HFF-Myc (cell line): ENCODE measurements around the gene FMNL3.

Experiments
- DNase-seq: peaks from one replicate; pipeline ENCODE4 v3.0.0-alpha.2; 2011; ENCODE audit warnings: low read depth; ENCODE audit errors: extremely low read depth
- H3K4me3 ChIP-seq: replicated peaks from 2 replicates; pipeline ENCODE4 v1.5.1; 2011; ENCODE audit warnings: low read depth, mild to moderate bottlenecking, control low read depth, low read length
- TF ChIP-seq, protein P1 (sequence below): IDR thresholded peaks from 2 replicates; pipeline ENCODE4 v1.5.1; 2012; ENCODE audit warnings: mild to moderate bottlenecking, low read depth, low read length, control low read depth; ENCODE audit errors: missing control alignments

Gene FMNL3

DNA sequence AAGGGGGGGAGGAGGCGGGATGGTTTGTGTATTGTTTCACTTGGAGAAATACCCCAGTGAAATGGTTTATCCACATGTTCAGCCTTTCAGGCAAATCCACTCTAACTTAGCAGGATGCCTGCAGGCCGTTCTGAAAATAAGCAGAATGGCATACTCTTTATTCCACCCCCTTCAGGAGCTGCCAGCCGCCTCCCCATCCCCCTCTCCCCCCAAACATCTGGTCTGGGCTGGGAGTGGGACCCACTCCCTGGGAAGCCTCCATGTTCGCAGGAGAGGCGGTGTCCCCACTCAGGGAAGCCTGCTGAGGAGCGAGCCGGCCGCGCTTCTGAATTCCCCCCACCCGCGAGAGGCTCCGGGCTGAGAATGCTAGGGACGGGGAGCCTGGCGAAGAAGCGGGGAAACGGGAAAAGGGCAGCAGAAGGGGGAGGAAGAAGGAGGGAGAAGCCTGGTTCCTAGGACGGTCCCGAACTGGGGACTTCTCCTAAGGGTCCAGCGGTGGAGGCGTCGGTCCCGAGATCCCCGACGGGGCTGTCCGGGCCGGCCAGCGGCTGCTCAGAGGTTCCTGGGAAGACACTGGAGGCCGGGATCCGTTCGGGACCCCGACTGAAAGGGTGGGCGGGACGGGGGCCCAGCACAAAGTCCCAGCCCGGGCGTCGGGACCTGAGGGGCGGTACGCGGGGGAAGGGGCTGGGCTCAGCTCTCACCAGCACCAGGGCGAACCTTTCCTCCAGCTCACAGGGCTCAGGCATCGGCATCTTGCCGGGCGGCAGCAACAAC lies 666 bp downstream of the FMNL3 start:
- TF ChIP-seq, protein P1, sequence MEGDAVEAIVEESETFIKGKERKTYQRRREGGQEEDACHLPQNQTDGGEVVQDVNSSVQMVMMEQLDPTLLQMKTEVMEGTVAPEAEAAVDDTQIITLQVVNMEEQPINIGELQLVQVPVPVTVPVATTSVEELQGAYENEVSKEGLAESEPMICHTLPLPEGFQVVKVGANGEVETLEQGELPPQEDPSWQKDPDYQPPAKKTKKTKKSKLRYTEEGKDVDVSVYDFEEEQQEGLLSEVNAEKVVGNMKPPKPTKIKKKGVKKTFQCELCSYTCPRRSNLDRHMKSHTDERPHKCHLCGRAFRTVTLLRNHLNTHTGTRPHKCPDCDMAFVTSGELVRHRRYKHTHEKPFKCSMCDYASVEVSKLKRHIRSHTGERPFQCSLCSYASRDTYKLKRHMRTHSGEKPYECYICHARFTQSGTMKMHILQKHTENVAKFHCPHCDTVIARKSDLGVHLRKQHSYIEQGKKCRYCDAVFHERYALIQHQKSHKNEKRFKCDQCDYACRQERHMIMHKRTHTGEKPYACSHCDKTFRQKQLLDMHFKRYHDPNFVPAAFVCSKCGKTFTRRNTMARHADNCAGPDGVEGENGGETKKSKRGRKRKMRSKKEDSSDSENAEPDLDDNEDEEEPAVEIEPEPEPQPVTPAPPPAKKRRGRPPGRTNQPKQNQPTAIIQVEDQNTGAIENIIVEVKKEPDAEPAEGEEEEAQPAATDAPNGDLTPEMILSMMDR, result no peak
- no peak for DNase-seq

DNA sequence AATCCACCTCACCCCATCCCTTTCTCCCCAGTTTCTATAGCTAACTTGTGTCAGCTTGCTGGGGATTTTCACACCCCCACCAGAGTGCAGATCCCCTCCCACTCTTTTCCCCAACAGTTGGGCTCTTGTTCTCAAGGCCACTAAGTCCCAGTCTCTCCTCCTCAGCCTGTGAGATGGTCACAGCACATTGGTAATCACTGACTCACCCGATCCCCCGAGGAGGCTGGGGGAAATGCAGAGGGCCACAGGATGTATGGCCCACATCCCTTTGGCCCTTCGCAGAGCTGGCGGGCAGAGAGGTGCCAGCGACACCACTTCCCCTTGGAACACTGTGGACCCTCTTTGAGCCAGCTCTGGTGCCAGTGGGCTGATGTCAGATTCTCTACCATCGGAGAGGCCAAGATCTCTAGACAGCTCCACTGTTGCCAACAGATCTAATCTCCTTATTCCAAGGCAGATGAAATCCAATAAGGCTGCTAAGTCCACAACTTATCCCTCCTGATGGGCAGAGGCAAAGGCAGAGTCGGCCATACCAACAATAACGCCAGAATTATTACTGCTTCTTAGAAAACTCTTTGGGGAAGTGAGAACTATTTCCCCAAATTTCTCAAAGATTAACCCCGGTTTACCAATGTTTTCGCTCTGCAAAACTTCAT lies 1.6 kb downstream of the FMNL3 start:
- TF ChIP-seq, protein P1, result no peak
- H3K4me3 ChIP-seq, result peak overlapping the region; percentile 79
- no peak for DNase-seq

More for the DNA sequence above, 666 bp downstream of the FMNL3 start:
- peak overlapping the region; percentile 79 for H3K4me3 ChIP-seq

DNA sequence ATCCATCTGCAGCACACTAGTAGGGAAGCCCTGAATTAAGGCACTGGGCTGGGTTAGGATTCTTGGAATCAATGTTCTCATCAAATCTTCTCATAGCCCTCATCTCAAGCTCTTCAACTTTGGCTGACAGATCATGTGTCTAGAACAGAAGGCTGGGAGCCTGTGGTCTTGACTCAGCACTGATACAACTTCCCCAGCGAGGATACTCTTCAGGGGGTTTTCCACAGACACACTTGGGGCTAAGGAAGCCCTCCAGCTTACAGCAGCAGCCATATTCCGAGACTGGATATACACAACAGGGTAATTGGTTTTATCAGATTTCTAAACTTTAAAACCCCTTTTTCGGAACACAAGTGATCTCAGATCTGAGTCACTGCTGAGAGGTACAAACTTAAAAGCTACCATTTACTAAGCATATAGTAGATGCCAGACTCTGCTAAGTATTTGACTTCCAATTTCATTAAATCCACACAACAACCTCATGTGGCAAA lies 3.5 kb downstream of the FMNL3 start:
- no peak for DNase-seq
- TF ChIP-seq, protein P1, result no peak
- H3K4me3 ChIP-seq, result no peak overlapping the region

- no peak for DNase-seq
- TF ChIP-seq, protein P1, result no peak
- H3K4me3 ChIP-seq, result no peak overlapping the region
Observed at GRCh38 chr12:49702676-49703215, 4.5 kb downstream of the FMNL3 start.

GRCh38 chr12:49702009-49702408 lies 5.2 kb downstream of the FMNL3 start:
- DNase-seq, result no peak
- TF ChIP-seq, protein P1, result no peak
- H3K4me3 ChIP-seq, result no peak overlapping the region

DNA sequence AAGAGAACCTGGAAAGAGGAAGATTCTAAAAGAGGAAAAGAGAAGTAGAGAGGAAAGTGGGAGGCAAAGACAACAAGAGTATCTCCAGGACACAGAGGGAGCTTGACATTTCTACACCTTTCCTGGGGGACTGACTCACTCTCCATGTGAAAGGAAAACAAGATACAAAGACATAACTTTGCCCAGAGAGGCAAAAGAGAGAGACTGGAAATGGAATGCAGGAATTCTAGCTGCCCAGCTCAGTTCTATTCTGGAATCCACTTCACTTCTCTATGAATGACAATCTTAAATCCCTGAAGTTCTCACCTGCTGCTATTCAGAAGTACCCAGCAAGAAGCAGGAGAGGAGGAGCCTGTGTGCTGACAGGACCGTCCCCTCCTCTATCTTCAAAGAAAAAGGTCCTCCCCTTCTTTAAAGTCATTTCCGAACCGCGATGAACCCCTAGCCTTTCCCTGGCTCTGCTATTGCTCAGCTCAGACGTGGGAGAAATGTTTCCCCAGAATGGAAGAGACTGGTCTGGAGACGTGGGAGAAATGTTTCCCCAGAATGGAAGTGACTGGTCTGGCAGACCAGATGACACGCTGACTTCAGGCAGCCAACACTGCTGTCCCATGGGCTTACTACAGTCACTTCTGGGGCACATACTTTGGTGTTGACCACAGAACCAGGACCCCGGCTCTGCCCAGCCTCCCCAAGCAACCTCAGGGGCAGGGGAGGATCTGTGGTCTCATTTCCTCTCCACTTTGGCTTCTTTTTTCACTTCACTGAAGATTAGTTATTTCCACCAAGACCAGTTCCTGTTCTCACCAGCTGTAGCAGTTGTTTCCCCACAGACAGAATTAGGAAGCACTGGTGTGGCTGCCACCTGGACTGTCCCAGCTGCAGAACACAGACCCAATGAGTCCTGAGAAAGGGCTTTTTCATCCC lies 8.3 kb downstream of the FMNL3 start:
- TF ChIP-seq, protein P1, result no peak
- DNase-seq, result no peak
- H3K4me3 ChIP-seq, result no peak overlapping the region
